Medulla oblongata (tissue), 1 donor: ENCODE results near the gene GPR161.

Experiments used
- DNase-seq: peaks from one replicate; pipeline ENCODE4 v3.0.0-alpha.2; 2015; ENCODE audit errors: extremely low spot score

GPR161 gene

GRCh38 chr1:168032029-168032428, 104.7 kb downstream of the GPR161 start:
- peak; percentile 35 for DNase-seq

- peak; percentile 12 for DNase-seq
These were observed 105.1 kb downstream of the GPR161 start for GRCh38 chr1:168031627-168032026.

GRCh38 chr1:168031198-168031597, 105.5 kb downstream of the GPR161 start:
- no peak for DNase-seq
